Activated T-cell treated with anti-CD3 and anti-CD28 coated beads, Interleukin-2, amount 50 U/mL, for 24 hours (primary cell): ENCODE data around the gene C9orf50.
A peak's percentile ranks its signal among the peaks of the same experiment; 100 is the strongest.
"Not testable (repeated sequence)": the region's sequence is repeated elsewhere in the genome, so short reads cannot be mapped to it uniquely, and the experiment has no call there.

Source experiments
- DNase-seq: peaks from one replicate; pipeline ENCODE4 v3.0.0-alpha.2; 2020
- H3K27ac Mint-ChIP-seq: 2 replicates; pipeline ENCODE4 v1.8.0; 2020; ENCODE audit warnings: mild to moderate bottlenecking, mixed read lengths
- H3K27me3 Mint-ChIP-seq: 2 replicates; pipeline ENCODE4 v1.8.0; 2020; ENCODE audit warnings: mixed read lengths
- H3K36me3 Mint-ChIP-seq: 2 replicates; pipeline ENCODE4 v1.8.0; 2020; ENCODE audit warnings: low read depth, mixed read lengths
- H3K4me1 Mint-ChIP-seq: 2 replicates; pipeline ENCODE4 v1.8.0; 2020; ENCODE audit warnings: low read depth, mixed read lengths
- H3K4me3 Mint-ChIP-seq: 2 replicates; pipeline ENCODE4 v1.8.0; 2020; ENCODE audit warnings: mild to moderate bottlenecking, moderate library complexity, mixed read lengths
- H3K9me3 Mint-ChIP-seq: 2 replicates; pipeline ENCODE4 v1.8.0; 2020; ENCODE audit warnings: mixed read lengths

C9orf50 gene

GRCh38 chr9:129620669-129621295, at the start of gene C9orf50:
Gene C9orf50, minus strand, starts transcription at chr9:129621101. Its CDS starts 527 bp downstream, at chr9:129620574.
- H3K27me3 Mint-ChIP-seq, result peaks cover 28% of the 10 kb centered on the region
- H3K36me3 Mint-ChIP-seq, result no peaks in the 10 kb centered on the region
- peaks cover 23% of the 10 kb centered on the region for H3K4me1 Mint-ChIP-seq
- DNase-seq, result no peak
- H3K4me3 Mint-ChIP-seq, result peak within 1 kb of the TSS; percentile 18
- H3K9me3 Mint-ChIP-seq, result no peaks in the 10 kb centered on the region
- no peak within 1 kb of the TSS for H3K27ac Mint-ChIP-seq

- no peak overlapping the region for H3K4me3 Mint-ChIP-seq
- peaks cover 6% of the 10 kb centered on the region for H3K4me1 Mint-ChIP-seq
- H3K36me3 Mint-ChIP-seq, result no peaks in the 10 kb centered on the region
- DNase-seq, result no peak
- H3K27me3 Mint-ChIP-seq, result peaks cover 27% of the 10 kb centered on the region
- no peak overlapping the region for H3K27ac Mint-ChIP-seq
- no peaks in the 10 kb centered on the region for H3K9me3 Mint-ChIP-seq
Measured at GRCh38 chr9:129669946-129670345, 49.0 kb upstream of the C9orf50 start.

GRCh38 chr9:129669141-129669718, 48.3 kb upstream of the C9orf50 start:
- H3K4me3 Mint-ChIP-seq, result no peak overlapping the region
- no peaks in the 10 kb centered on the region for H3K36me3 Mint-ChIP-seq
- no peaks in the 10 kb centered on the region for H3K9me3 Mint-ChIP-seq
- DNase-seq, result no peak
- H3K4me1 Mint-ChIP-seq, result peaks cover 10% of the 10 kb centered on the region
- no peak overlapping the region for H3K27ac Mint-ChIP-seq
- peaks cover 31% of the 10 kb centered on the region for H3K27me3 Mint-ChIP-seq

GRCh38 chr9:129667850-129668249, 46.9 kb upstream of the C9orf50 start:
- Mint-ChIP-seq H3K4me3 (no peak overlapping the region), H3K27ac (no peak overlapping the region), H3K36me3 (no peaks in the 10 kb centered on the region), H3K9me3 (no peaks in the 10 kb centered on the region), H3K4me1 (peaks cover 10% of the 10 kb centered on the region), H3K27me3 (peaks cover 33% of the 10 kb centered on the region)
- no peak for DNase-seq

GRCh38 chr9:129667378-129667777, 46.5 kb upstream of the C9orf50 start:
- Mint-ChIP-seq H3K4me1 (peaks cover 10% of the 10 kb centered on the region), H3K36me3 (no peaks in the 10 kb centered on the region), H3K4me3 (no peak overlapping the region), H3K9me3 (no peaks in the 10 kb centered on the region), H3K27ac (no peak overlapping the region), H3K27me3 (peaks cover 35% of the 10 kb centered on the region)
- DNase-seq, result no peak

GRCh38 chr9:129666575-129666974, 45.7 kb upstream of the C9orf50 start:
- no peaks in the 10 kb centered on the region for H3K36me3 Mint-ChIP-seq
- H3K4me1 Mint-ChIP-seq, result peaks cover 8% of the 10 kb centered on the region
- no peak overlapping the region for H3K27ac Mint-ChIP-seq
- DNase-seq, result no peak
- peaks cover 35% of the 10 kb centered on the region for H3K27me3 Mint-ChIP-seq
- no peaks in the 10 kb centered on the region for H3K9me3 Mint-ChIP-seq
- H3K4me3 Mint-ChIP-seq, result no peak overlapping the region

GRCh38 chr9:129665814-129666520, 45.1 kb upstream of the C9orf50 start:
- H3K4me1 Mint-ChIP-seq, result peaks cover 7% of the 10 kb centered on the region
- DNase-seq, result no peak
- peak overlapping the region; percentile 55 for H3K4me3 Mint-ChIP-seq
- no peaks in the 10 kb centered on the region for H3K9me3 Mint-ChIP-seq
- H3K36me3 Mint-ChIP-seq, result no peaks in the 10 kb centered on the region
- peaks cover 35% of the 10 kb centered on the region for H3K27me3 Mint-ChIP-seq
- H3K27ac Mint-ChIP-seq, result no peak overlapping the region

GRCh38 chr9:129665389-129665775, 44.5 kb upstream of the C9orf50 start, which contains the start of gene PRRX2:
Gene PRRX2, plus strand, starts transcription at chr9:129665647. Its CDS starts 221 bp downstream, at chr9:129665868.
- Mint-ChIP-seq H3K27ac (no peak within 1 kb of the TSS), H3K4me3 (peak within 1 kb of the TSS; percentile 55), H3K27me3 (peaks cover 35% of the 10 kb centered on the region), H3K4me1 (peaks cover 7% of the 10 kb centered on the region), H3K36me3 (no peaks in the 10 kb centered on the region), H3K9me3 (no peaks in the 10 kb centered on the region)
- DNase-seq, result peak; percentile 57

- Mint-ChIP-seq H3K4me3 (peak overlapping the region; percentile 43), H3K36me3 (no peaks in the 10 kb centered on the region), H3K9me3 (no peaks in the 10 kb centered on the region), H3K27me3 (peaks cover 33% of the 10 kb centered on the region), H3K4me1 (peaks cover 7% of the 10 kb centered on the region), H3K27ac (no peak overlapping the region)
- DNase-seq, result peak; percentile 39
Measured at GRCh38 chr9:129664746-129665388, 44.0 kb upstream of the C9orf50 start.

GRCh38 chr9:129662239-129662638, 41.3 kb upstream of the C9orf50 start:
- peaks cover 18% of the 10 kb centered on the region for H3K27me3 Mint-ChIP-seq
- H3K36me3 Mint-ChIP-seq, H3K27ac Mint-ChIP-seq, H3K9me3 Mint-ChIP-seq, H3K4me3 Mint-ChIP-seq, H3K4me1 Mint-ChIP-seq, DNase-seq: not testable (repeated sequence)

- H3K27me3 Mint-ChIP-seq, result peaks cover 12% of the 10 kb centered on the region
- H3K36me3 Mint-ChIP-seq, result no peaks in the 10 kb centered on the region
- H3K4me1 Mint-ChIP-seq, result peaks cover 7% of the 10 kb centered on the region
- H3K27ac Mint-ChIP-seq, result no peak overlapping the region
- no peak overlapping the region for H3K4me3 Mint-ChIP-seq
- no peak for DNase-seq
- no peaks in the 10 kb centered on the region for H3K9me3 Mint-ChIP-seq
Measured at GRCh38 chr9:129661029-129661428, 40.1 kb upstream of the C9orf50 start.

- DNase-seq, result no peak
- Mint-ChIP-seq H3K27me3 (no peaks in the 10 kb centered on the region), H3K9me3 (no peaks in the 10 kb centered on the region), H3K27ac (no peak overlapping the region), H3K36me3 (no peaks in the 10 kb centered on the region), H3K4me1 (no peaks in the 10 kb centered on the region), H3K4me3 (no peak overlapping the region)
Measured at GRCh38 chr9:129656795-129657390, 36.0 kb upstream of the C9orf50 start.

GRCh38 chr9:129655696-129656095, 34.8 kb upstream of the C9orf50 start:
- H3K27ac Mint-ChIP-seq, result no peak overlapping the region
- DNase-seq, result no peak
- H3K9me3 Mint-ChIP-seq, result no peaks in the 10 kb centered on the region
- H3K4me3 Mint-ChIP-seq, result no peak overlapping the region
- no peaks in the 10 kb centered on the region for H3K36me3 Mint-ChIP-seq
- no peaks in the 10 kb centered on the region for H3K27me3 Mint-ChIP-seq
- no peaks in the 10 kb centered on the region for H3K4me1 Mint-ChIP-seq

GRCh38 chr9:129655154-129655553, 34.3 kb upstream of the C9orf50 start:
- Mint-ChIP-seq H3K36me3 (no peaks in the 10 kb centered on the region), H3K4me1 (no peaks in the 10 kb centered on the region), H3K27me3 (no peaks in the 10 kb centered on the region), H3K4me3 (no peak overlapping the region), H3K27ac (no peak overlapping the region), H3K9me3 (no peaks in the 10 kb centered on the region)
- DNase-seq, result no peak
